ENCODE measurements around the gene HBZ. TPM values are rescaled to one million over a fixed set of nuclear protein-coding genes. Genes with fewer than 3 reads are reported as not detected.

Gene HBZ
- total RNA-seq, 1 donor from 2014 or later: not detected

DNA sequence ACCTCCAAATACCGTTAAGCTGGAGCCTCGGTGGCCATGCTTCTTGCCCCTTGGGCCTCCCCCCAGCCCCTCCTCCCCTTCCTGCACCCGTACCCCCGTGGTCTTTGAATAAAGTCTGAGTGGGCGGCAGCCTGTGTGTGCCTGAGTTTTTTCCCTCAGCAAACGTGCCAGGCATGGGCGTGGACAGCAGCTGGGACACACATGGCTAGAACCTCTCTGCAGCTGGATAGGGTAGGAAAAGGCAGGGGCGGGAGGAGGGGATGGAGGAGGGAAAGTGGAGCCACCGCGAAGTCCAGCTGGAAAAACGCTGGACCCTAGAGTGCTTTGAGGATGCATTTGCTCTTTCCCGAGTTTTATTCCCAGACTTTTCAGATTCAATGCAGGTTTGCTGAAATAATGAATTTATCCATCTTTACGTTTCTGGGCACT is 25.0 kb downstream of the HBZ start:
- TF ChIP-seq, protein P1, sequence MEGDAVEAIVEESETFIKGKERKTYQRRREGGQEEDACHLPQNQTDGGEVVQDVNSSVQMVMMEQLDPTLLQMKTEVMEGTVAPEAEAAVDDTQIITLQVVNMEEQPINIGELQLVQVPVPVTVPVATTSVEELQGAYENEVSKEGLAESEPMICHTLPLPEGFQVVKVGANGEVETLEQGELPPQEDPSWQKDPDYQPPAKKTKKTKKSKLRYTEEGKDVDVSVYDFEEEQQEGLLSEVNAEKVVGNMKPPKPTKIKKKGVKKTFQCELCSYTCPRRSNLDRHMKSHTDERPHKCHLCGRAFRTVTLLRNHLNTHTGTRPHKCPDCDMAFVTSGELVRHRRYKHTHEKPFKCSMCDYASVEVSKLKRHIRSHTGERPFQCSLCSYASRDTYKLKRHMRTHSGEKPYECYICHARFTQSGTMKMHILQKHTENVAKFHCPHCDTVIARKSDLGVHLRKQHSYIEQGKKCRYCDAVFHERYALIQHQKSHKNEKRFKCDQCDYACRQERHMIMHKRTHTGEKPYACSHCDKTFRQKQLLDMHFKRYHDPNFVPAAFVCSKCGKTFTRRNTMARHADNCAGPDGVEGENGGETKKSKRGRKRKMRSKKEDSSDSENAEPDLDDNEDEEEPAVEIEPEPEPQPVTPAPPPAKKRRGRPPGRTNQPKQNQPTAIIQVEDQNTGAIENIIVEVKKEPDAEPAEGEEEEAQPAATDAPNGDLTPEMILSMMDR (IDR thresholded peaks at IDR 0.05): no peak
- Histone ChIP-seq H3K36me3 (no peaks in the 10 kb centered on the region), H3K9me3 (no peaks in the 10 kb centered on the region), H3K27me3 (peaks cover 9% of the 10 kb centered on the region), H3K27ac (no peak overlapping the region), H3K4me3 (no peak overlapping the region), H3K4me1 (peaks cover 9 to 10% of the 10 kb centered on the region in 2 donors)
- DNase-seq (ENCODE audit: low spot score in 2 of 2): no peak
- intact Hi-C loops (cut with DNase I): no loop called here

GRCh38 chr16:177981-178667 is 25.7 kb downstream of the HBZ start:
- Histone ChIP-seq H3K27me3 (peaks cover 9% of the 10 kb centered on the region), H3K36me3 (no peaks in the 10 kb centered on the region), H3K4me3 (no peak overlapping the region), H3K4me1 (peaks cover 9 to 10% of the 10 kb centered on the region in 2 donors), H3K9me3 (no peaks in the 10 kb centered on the region), H3K27ac (no peak overlapping the region)
- no peak for DNase-seq (ENCODE audit: low spot score in 2 of 2)
- intact Hi-C loops (cut with DNase I): no loop called here
- TF ChIP-seq, protein P1 (IDR thresholded peaks at IDR 0.05): no peak

- intact Hi-C loops (cut with DNase I): no loop called here
- no peak for DNase-seq (ENCODE audit: low spot score in 2 of 2)
- peaks cover 9% of the 10 kb centered on the region for H3K27me3 ChIP-seq
- no peak overlapping the region for H3K27ac ChIP-seq
- peaks cover 9 to 10% of the 10 kb centered on the region in 2 donors for H3K4me1 ChIP-seq
- no peaks in the 10 kb centered on the region for H3K9me3 ChIP-seq
- no peak overlapping the region for H3K4me3 ChIP-seq
- H3K36me3 ChIP-seq: no peaks in the 10 kb centered on the region
- TF ChIP-seq, protein P1 (IDR thresholded peaks at IDR 0.05): no peak
These were observed 26.2 kb downstream of the HBZ start for GRCh38 chr16:178668-179015.

DNA sequence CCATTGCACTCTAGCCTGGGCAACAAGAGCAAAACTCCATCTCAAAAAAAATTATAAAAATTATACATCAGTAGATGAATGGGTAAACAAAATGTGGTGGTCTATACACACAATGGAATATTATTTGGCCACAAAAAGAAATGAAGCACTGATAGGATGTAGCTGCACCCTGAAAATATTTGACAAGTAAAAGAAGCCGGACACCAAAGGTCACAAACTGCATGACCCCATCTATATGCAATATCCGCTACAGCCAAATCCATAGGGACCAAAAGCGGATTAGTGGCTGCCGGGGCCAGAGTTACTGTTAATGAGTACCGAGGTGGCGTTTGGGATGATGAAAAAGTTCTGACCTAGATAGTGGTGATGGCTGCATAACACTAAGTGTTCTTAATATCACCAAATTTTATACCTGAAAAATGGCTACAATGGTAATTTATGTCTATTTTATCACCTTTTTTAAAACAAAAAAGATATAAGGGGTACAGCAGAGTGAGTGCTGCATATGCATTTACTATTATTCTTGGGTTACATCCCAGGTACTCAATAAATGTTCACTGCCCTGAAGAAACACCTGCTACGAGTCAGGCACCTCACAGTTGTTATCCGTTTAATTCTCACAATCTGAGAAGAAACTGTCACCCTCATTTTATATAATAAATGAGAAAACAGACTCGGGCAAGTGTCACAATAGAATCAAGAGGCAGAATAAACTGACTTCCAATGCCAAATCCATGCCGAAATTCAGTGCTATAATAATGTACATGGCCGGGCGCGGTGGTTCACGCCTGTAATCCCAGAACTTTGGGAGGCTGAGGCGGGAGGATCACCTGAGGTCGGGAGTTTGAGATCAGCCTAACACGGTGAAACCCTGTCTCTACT is 27.0 kb downstream of the HBZ start:
- TF ChIP-seq, protein P1 (IDR thresholded peaks at IDR 0.05): no peak
- peaks cover 9% of the 10 kb centered on the region for H3K27me3 ChIP-seq
- intact Hi-C loops (cut with DNase I): no loop called here

DNA sequence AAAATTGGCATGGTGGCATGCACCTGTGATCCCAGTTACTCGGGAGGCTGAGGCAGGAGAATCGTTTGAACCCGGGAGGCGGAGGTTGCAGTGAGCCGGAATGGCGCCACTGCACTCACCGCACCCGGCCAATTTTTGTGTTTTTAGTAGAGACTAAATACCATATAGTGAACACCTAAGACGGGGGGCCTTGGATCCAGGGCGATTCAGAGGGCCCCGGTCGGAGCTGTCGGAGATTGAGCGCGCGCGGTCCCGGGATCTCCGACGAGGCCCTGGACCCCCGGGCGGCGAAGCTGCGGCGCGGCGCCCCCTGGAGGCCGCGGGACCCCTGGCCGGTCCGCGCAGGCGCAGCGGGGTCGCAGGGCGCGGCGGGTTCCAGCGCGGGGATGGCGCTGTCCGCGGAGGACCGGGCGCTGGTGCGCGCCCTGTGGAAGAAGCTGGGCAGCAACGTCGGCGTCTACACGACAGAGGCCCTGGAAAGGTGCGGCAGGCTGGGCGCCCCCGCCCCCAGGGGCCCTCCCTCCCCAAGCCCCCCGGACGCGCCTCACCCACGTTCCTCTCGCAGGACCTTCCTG is 27.7 kb downstream of the HBZ start, which contains the start of gene HBQ1:
HBQ1 (plus strand) TSS at position 359 of the 575 bp plus-strand sequence; CDS start at position 387, 28 bp downstream.
- TF ChIP-seq, protein P1 (IDR thresholded peaks at IDR 0.05): peak in 2 of 3 experiments; percentile 3 to 14
- no peaks in the 10 kb centered on the region for H3K9me3 ChIP-seq
- H3K27me3 ChIP-seq: peaks cover 9% of the 10 kb centered on the region

More for the DNA sequence above, 27.0 kb downstream of the HBZ start:
- Histone ChIP-seq H3K27ac (no peak overlapping the region), H3K4me1 (peaks cover 9 to 10% of the 10 kb centered on the region in 2 donors), H3K36me3 (no peaks in the 10 kb centered on the region), H3K4me3 (peak overlapping the region in 1 of 2 donors; percentile 49), H3K9me3 (no peaks in the 10 kb centered on the region)
- no peak for DNase-seq (ENCODE audit: low spot score in 2 of 2)

More for the DNA sequence above, 27.7 kb downstream of the HBZ start, which contains the start of gene HBQ1:
- intact Hi-C loops (cut with DNase I): no loop called here
- peaks cover 9 to 10% of the 10 kb centered on the region in 2 donors for H3K4me1 ChIP-seq
- H3K36me3 ChIP-seq: no peaks in the 10 kb centered on the region
- H3K27ac ChIP-seq: no peak within 1 kb of the TSS
- DNase-seq (ENCODE audit: low spot score in 2 of 2): no peak
- H3K4me3 ChIP-seq: peak within 1 kb of the TSS; percentile 46 to 49
